ENCODE measurements around the gene ST3GAL5. TPM values are rescaled to one million over a fixed set of nuclear protein-coding genes. Genes with fewer than 3 reads are reported as not detected.

Gene ST3GAL5
- total and polyA plus RNA-seq, 4 donors, result 3.3 to 29.8 (median 15.7) TPM

- WGBS, 2 donors, result 40 to 45% methylated on average over 22 of the region's 22 CpGs
- Histone ChIP-seq H3K27ac (ENCODE audit: low read depth in 1 of 2, low read length in 2 of 2) (peak overlapping the region in 1 of 2 donors; percentile 68), H3K4me3 (ENCODE audit: low read length in 2 of 2) (no peak overlapping the region), H3K9me3 (ENCODE audit: control insufficient read depth, low read length) (peaks cover 1% of the 10 kb centered on the region), H3K27me3 (ENCODE audit: control insufficient read depth in 1 of 2, insufficient read depth in 2 of 2, low read length in 1 of 2) (no peaks in the 10 kb centered on the region), H3K4me1 (ENCODE audit: control insufficient read depth in 1 of 2, insufficient read depth in 2 of 2, low read length in 2 of 2) (peaks cover 0 to 3% of the 10 kb centered on the region in 2 donors), H3K36me3 (ENCODE audit: control insufficient read depth in 1 of 2, insufficient read depth in 2 of 2, low read length in 1 of 2) (peaks cover 0 to 2% of the 10 kb centered on the region in 2 donors)
- ATAC-seq (ENCODE audit: low FRiP score), result peak; percentile 49
- intact Hi-C loops (cut with DNase I), result loop anchor here (5.0 to 10.0 kb wide), 3 partner anchors 44 to 152 kb away; partner anchors contain the start of gene ATOH8 (in 1 of the 2)
- peak; percentile 67 to 84 for DNase-seq
These were observed 92.2 kb downstream of the ST3GAL5 start for GRCh38 chr2:85796341-85797262.

GRCh38 chr2:85796046-85796340 is 92.8 kb downstream of the ST3GAL5 start:
- intact Hi-C loops (cut with DNase I), result loop anchor here (5.0 to 10.0 kb wide), 3 partner anchors 44 to 151 kb away; partner anchors contain the start of gene ATOH8 (in 1 of the 2)
- peaks cover 0 to 3% of the 10 kb centered on the region in 2 donors for H3K4me1 ChIP-seq (ENCODE audit: control insufficient read depth in 1 of 2, insufficient read depth in 2 of 2, low read length in 2 of 2)
- no peak for DNase-seq
- no peaks in the 10 kb centered on the region for H3K9me3 ChIP-seq (ENCODE audit: control insufficient read depth, low read length)
- no peaks in the 10 kb centered on the region for H3K27me3 ChIP-seq (ENCODE audit: control insufficient read depth in 1 of 2, insufficient read depth in 2 of 2, low read length in 1 of 2)
- H3K4me3 ChIP-seq (ENCODE audit: low read length in 2 of 2), result no peak overlapping the region
- ATAC-seq (ENCODE audit: low FRiP score), result peak; percentile 1
- WGBS, 2 donors, result 22 to 24% methylated on average over 6 of the region's 6 CpGs
- H3K27ac ChIP-seq (ENCODE audit: low read depth in 1 of 2, low read length in 2 of 2), result peak overlapping the region; percentile 34 to 68
- peaks cover 0 to 1% of the 10 kb centered on the region in 2 donors for H3K36me3 ChIP-seq (ENCODE audit: control insufficient read depth in 1 of 2, insufficient read depth in 2 of 2, low read length in 1 of 2)

GRCh38 chr2:85795331-85796045 is 93.3 kb downstream of the ST3GAL5 start:
- H3K36me3 ChIP-seq (ENCODE audit: control insufficient read depth in 1 of 2, insufficient read depth in 2 of 2, low read length in 1 of 2), result no peaks in the 10 kb centered on the region
- no peak overlapping the region for H3K4me3 ChIP-seq (ENCODE audit: low read length in 2 of 2)
- WGBS, 2 donors, result 61 to 69% methylated on average over 20 of the region's 20 CpGs
- H3K27me3 ChIP-seq (ENCODE audit: control insufficient read depth in 1 of 2, insufficient read depth in 2 of 2, low read length in 1 of 2), result no peaks in the 10 kb centered on the region
- peak overlapping the region; percentile 34 to 68 for H3K27ac ChIP-seq (ENCODE audit: low read depth in 1 of 2, low read length in 2 of 2)
- DNase-seq (peak; percentile 47 to 78), ATAC-seq (ENCODE audit: low FRiP score) (no peak)
- peaks cover 0 to 3% of the 10 kb centered on the region in 2 donors for H3K4me1 ChIP-seq (ENCODE audit: control insufficient read depth in 1 of 2, insufficient read depth in 2 of 2, low read length in 2 of 2)
- intact Hi-C loops (cut with DNase I), result loop anchor here (5.0 to 10.0 kb wide), 3 partner anchors 43 to 151 kb away; partner anchors contain the start of gene ATOH8 (in 1 of the 2)
- no peaks in the 10 kb centered on the region for H3K9me3 ChIP-seq (ENCODE audit: control insufficient read depth, low read length)

GRCh38 chr2:85794491-85795121 is 94.2 kb downstream of the ST3GAL5 start:
- no peaks in the 10 kb centered on the region for H3K27me3 ChIP-seq (ENCODE audit: control insufficient read depth in 1 of 2, insufficient read depth in 2 of 2, low read length in 1 of 2)
- peaks cover 0 to 3% of the 10 kb centered on the region in 2 donors for H3K4me1 ChIP-seq (ENCODE audit: control insufficient read depth in 1 of 2, insufficient read depth in 2 of 2, low read length in 2 of 2)
- ATAC-seq (ENCODE audit: low FRiP score) (no peak), DNase-seq (peak; percentile 56 to 75)
- no peaks in the 10 kb centered on the region for H3K9me3 ChIP-seq (ENCODE audit: control insufficient read depth, low read length)
- no peaks in the 10 kb centered on the region for H3K36me3 ChIP-seq (ENCODE audit: control insufficient read depth in 1 of 2, insufficient read depth in 2 of 2, low read length in 1 of 2)
- 36 to 39% methylated on average over 14 of the region's 14 CpGs for WGBS, 2 donors
- H3K4me3 ChIP-seq (ENCODE audit: low read length in 2 of 2), result no peak overlapping the region
- intact Hi-C loops (cut with DNase I), result loop anchor here (5.0 to 10.0 kb wide), 3 partner anchors 42 to 150 kb away; partner anchors contain the start of gene ATOH8 (in 2 of the 2)
- peak overlapping the region; percentile 68 to 82 for H3K27ac ChIP-seq (ENCODE audit: low read depth in 1 of 2, low read length in 2 of 2)

GRCh38 chr2:85794038-85794441 is 94.8 kb downstream of the ST3GAL5 start:
- DNase-seq (no peak), ATAC-seq (ENCODE audit: low FRiP score) (no peak)
- WGBS, 2 donors, result 35 to 38% methylated on average over 3 of the region's 3 CpGs
- intact Hi-C loops (cut with DNase I), result loop anchor here in 1 of 2 donors (5.0 to 10.0 kb wide), 2 partner anchors 42 to 149 kb away; partner anchors contain the start of gene ATOH8
- no peaks in the 10 kb centered on the region for H3K36me3 ChIP-seq (ENCODE audit: control insufficient read depth in 1 of 2, insufficient read depth in 2 of 2, low read length in 1 of 2)
- H3K27ac ChIP-seq (ENCODE audit: low read depth in 1 of 2, low read length in 2 of 2), result peak overlapping the region; percentile 68 to 82
- peaks cover 0 to 3% of the 10 kb centered on the region in 2 donors for H3K4me1 ChIP-seq (ENCODE audit: control insufficient read depth in 1 of 2, insufficient read depth in 2 of 2, low read length in 2 of 2)
- H3K27me3 ChIP-seq (ENCODE audit: control insufficient read depth in 1 of 2, insufficient read depth in 2 of 2, low read length in 1 of 2), result no peaks in the 10 kb centered on the region
- no peak overlapping the region for H3K4me3 ChIP-seq (ENCODE audit: low read length in 2 of 2)
- no peaks in the 10 kb centered on the region for H3K9me3 ChIP-seq (ENCODE audit: control insufficient read depth, low read length)

- WGBS, 2 donors, result 19 to 20% methylated on average over 4 of the region's 4 CpGs
- Histone ChIP-seq H3K27ac (ENCODE audit: low read depth in 1 of 2, low read length in 2 of 2) (peak overlapping the region in 1 of 2 donors; percentile 23), H3K36me3 (ENCODE audit: control insufficient read depth in 1 of 2, insufficient read depth in 2 of 2, low read length in 1 of 2) (no peaks in the 10 kb centered on the region), H3K27me3 (ENCODE audit: control insufficient read depth in 1 of 2, insufficient read depth in 2 of 2, low read length in 1 of 2) (no peaks in the 10 kb centered on the region), H3K4me1 (ENCODE audit: control insufficient read depth in 1 of 2, insufficient read depth in 2 of 2, low read length in 2 of 2) (peaks cover 0 to 3% of the 10 kb centered on the region in 2 donors), H3K9me3 (ENCODE audit: control insufficient read depth, low read length) (no peaks in the 10 kb centered on the region), H3K4me3 (ENCODE audit: low read length in 2 of 2) (no peak overlapping the region)
- ATAC-seq (ENCODE audit: low FRiP score) (no peak), DNase-seq (no peak)
- intact Hi-C loops (cut with DNase I), result loop anchor here in 1 of 2 donors (2.0 to 10.0 kb wide), 3 partner anchors 21 to 149 kb away; partner anchors contain the start of gene ATOH8
These were observed 95.2 kb downstream of the ST3GAL5 start for GRCh38 chr2:85793584-85793983.

- H3K4me1 ChIP-seq (ENCODE audit: control insufficient read depth in 1 of 2, insufficient read depth in 2 of 2, low read length in 2 of 2), result peaks cover 0 to 3% of the 10 kb centered on the region in 2 donors
- no peaks in the 10 kb centered on the region for H3K27me3 ChIP-seq (ENCODE audit: control insufficient read depth in 1 of 2, insufficient read depth in 2 of 2, low read length in 1 of 2)
- intact Hi-C loops (cut with DNase I), result loop anchor here in 1 of 2 donors (2.0 to 10.0 kb wide), 3 partner anchors 20 to 148 kb away; partner anchors contain the start of gene ATOH8
- H3K27ac ChIP-seq (ENCODE audit: low read depth in 1 of 2, low read length in 2 of 2), result peak overlapping the region; percentile 4 to 99
- DNase-seq (peak; percentile 53 to 81), ATAC-seq (ENCODE audit: low FRiP score) (peak; percentile 42)
- H3K36me3 ChIP-seq (ENCODE audit: control insufficient read depth in 1 of 2, insufficient read depth in 2 of 2, low read length in 1 of 2), result no peaks in the 10 kb centered on the region
- H3K9me3 ChIP-seq (ENCODE audit: control insufficient read depth, low read length), result no peaks in the 10 kb centered on the region
- H3K4me3 ChIP-seq (ENCODE audit: low read length in 2 of 2), result no peak overlapping the region
- 18 to 19% methylated on average over 8 of the region's 8 CpGs for WGBS, 2 donors
These were observed 95.9 kb downstream of the ST3GAL5 start for GRCh38 chr2:85792783-85793441.
